GM12875 (cell line): ENCODE results near the gene IFTAP.

Source experiments
- H3K4me3 ChIP-seq: one replicate; pipeline ENCODE4 v1.5.1; 2011; ENCODE audit warnings: low read depth, low read length, control low read depth
- TF ChIP-seq, protein P1 (sequence below): IDR thresholded peaks from 2 replicates; pipeline ENCODE4 v1.5.1; 2011; ENCODE audit warnings: low read depth, mild to moderate bottlenecking, control low read depth, inconsistent platforms, low read length, moderate library complexity, borderline replicate concordance; ENCODE audit not compliant: insufficient read depth

IFTAP gene

DNA sequence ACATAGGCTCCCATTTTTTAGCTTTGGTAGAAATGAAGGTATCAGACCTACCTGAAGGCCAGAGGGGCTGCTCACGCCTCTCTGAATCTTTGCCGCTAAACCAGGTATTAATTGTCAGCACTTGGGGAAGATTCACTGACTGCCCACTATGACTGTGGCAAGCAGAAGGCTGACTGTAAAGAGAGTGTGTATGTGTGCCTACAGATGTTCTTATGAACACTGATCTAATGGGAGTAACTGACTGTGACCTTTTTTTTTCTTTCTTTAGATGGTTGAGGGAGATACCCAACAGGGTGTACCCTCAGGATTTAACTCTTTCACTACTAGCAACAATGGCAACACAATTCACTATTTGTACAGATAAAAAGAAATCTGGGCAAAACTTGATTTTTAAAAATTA is 3.7 kb downstream of the IFTAP start, which contains the start of gene RAG2:
RAG2 (minus strand) TSS at position 186 of the 400 bp plus-strand sequence. CDS start 4,068 bp downstream, outside the sequence.
- no peak within 1 kb of the TSS for H3K4me3 ChIP-seq
- TF ChIP-seq, protein P1, sequence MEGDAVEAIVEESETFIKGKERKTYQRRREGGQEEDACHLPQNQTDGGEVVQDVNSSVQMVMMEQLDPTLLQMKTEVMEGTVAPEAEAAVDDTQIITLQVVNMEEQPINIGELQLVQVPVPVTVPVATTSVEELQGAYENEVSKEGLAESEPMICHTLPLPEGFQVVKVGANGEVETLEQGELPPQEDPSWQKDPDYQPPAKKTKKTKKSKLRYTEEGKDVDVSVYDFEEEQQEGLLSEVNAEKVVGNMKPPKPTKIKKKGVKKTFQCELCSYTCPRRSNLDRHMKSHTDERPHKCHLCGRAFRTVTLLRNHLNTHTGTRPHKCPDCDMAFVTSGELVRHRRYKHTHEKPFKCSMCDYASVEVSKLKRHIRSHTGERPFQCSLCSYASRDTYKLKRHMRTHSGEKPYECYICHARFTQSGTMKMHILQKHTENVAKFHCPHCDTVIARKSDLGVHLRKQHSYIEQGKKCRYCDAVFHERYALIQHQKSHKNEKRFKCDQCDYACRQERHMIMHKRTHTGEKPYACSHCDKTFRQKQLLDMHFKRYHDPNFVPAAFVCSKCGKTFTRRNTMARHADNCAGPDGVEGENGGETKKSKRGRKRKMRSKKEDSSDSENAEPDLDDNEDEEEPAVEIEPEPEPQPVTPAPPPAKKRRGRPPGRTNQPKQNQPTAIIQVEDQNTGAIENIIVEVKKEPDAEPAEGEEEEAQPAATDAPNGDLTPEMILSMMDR = no peak

DNA sequence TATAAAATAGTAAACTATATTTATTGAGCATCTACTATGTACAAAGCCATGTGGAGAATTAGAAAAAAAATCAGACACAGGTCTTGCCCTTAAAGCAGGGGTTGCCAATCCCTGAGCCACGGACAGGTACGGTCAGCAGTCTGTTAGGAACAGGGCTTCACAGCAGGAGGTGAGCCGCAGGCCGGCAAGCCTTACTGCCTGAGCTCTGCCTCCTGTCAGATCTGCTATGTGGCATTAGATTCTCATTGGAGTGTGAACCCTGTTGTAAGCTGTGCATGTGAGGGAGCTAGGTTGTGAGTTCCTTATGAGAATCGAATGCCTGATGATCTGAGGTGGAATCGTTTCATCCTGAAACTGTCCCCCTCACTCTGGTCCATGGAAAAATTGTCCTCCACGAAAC is 5.9 kb downstream of the IFTAP start:
- TF ChIP-seq, protein P1 = no peak
- H3K4me3 ChIP-seq = no peak overlapping the region

DNA sequence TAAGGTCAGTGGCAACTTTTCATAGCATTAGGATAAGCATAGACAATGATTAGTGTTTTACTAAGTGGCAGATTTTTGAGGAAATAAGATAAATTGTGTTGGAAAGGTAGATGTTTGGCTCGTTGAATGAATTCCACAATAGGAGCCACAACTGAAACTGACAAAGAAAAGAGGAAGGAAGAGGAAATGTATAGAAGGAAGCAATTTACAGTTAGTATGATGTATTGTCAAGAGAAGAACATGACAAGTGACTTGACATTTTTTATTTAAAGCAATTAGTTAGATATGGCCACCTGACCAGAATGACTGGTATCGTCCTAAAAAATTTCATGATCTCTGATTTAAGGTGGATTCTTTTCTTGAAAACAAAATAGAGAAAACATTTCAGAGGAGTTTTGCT is 6.9 kb downstream of the IFTAP start:
- no peak overlapping the region for H3K4me3 ChIP-seq
- TF ChIP-seq, protein P1 = no peak

DNA sequence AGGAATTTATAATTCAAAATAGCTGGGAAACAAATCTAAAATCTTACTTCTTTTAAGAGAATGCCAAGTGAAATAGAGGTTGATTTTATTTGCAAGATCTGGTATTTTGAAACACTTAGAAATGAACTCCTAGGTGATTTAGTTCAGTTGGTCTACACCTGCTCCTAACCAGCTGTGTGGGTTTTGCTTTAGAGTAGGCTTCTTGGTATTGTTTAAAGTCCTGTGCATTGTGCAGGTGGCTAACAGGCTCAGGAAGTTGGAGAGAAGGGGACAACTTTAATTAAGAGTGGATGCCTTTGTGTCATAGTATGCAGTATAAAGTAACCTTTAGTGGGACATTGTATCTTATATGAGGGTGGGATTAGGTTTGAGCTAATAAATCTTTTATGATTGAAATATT is 7.8 kb downstream of the IFTAP start:
- H3K4me3 ChIP-seq = no peak overlapping the region
- TF ChIP-seq, protein P1 = no peak

DNA sequence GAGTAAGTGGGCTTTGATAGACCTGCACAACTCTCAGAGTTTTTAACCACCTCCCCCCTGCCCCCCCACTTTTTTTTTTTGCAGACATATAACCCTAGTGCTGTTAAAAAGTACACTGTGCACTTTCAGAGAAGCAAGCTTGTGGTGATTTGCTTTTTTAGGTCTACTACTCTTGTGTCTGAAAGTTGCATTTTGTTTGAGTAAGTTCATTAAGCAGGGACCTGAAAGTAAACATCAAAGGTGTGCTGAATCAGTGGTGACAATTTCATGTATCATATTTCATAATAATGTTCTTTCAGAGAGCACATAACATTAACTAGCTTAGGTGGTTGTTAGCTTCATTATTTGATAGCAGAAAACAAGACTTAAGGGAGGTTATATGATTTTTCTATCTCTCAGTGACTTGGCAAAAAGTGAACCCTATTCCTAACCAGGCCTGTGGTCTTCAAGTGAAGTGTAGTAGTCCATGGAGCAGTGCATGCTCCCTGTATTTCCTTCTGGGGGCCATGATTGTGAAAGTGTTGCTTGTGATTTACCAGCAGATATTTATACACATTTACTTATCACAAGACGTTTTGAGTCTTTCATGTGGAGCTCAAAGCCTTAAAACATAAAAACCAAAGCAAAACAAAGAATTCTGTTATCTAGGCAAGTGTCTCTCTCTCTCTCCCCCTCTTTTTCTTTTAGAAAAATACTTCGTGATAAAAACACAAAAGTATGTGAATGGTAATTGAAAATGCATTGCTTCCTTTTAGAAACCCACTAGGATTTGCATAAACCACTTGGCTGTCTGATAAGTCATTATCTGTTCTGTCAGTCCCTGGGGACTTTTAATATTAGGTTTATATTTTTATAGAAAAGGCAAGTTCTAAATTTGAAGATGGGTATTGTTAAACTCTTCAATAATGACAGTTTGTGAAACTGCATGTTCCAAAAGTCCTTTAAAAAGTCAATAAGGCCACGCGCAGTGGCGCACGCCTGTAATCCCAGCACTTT is 11.2 kb downstream of the IFTAP start:
- TF ChIP-seq, protein P1 = no peak
- H3K4me3 ChIP-seq = no peak overlapping the region

DNA sequence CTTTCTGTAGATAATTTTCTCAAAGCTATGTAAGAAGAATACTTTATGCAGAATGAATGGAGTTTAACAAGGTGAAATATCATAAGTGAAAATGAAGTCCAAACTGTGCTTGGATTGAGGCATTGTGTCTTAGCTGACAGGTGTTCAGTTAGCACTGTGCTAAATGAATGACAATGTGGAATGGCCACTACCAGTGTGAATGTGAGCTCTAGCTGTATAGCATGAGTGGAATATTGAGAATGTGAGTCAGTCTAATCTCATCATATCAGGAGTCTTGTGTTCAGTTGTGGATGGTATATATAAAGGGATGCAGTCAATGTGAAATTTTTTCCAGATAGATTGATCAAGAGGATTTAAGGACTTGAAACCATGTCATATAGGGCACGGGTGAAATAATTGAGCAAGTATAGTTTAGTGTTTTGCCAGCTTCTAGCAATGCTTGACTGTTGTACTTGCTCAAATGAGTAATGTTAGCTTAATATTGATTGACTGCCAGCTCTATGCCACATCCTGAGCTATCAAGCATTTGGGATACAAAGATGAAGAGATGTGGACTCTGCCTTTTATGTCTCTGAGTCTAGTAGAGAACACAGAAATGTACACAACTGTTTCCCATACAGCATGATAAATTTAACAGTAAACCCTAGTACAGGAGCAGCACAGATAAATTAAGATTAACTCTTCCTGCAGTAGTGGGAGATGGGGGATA is 14.3 kb downstream of the IFTAP start:
- no peak overlapping the region for H3K4me3 ChIP-seq
- TF ChIP-seq, protein P1 = no peak

DNA sequence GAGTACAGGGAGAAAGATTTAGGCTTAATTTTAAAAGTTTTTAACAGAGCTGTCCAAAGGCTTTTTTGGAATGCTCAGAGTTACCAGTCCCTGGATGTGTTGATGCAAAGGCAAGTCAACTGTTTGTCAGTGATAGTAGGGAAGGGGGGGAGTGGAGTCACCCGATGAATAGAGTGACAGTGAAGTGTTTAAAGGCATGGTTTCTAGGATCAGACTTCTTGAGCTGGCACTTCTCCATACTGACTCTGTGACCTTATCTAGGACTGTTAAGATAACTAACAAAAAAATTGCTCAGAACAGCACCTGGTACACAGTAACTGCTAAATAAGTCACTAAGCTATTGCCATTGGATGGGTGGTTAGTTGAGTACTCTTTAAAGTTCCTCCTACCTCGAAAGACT is 15.1 kb downstream of the IFTAP start:
- H3K4me3 ChIP-seq = no peak overlapping the region
- TF ChIP-seq, protein P1 = no peak
